Mesenchymal stem cell (in vitro differentiated cells and primary cell): ENCODE results near the gene PDE6H.

ENCODE experiments used
- DNase-seq: peaks from one replicate; pipeline ENCODE4 v3.0.0-alpha.2; 2013
- H2AFZ ChIP-seq: one replicate; pipeline ENCODE4 v1.6.1; 2013; ENCODE audit warnings: low read depth, mild to moderate bottlenecking, control low read depth, inconsistent platforms, low read length, moderate library complexity
- H2AK5ac ChIP-seq: 2 replicates; pipeline ENCODE4 v1.6.1; 2013; ENCODE audit warnings: low read length, moderate library complexity, mild to moderate bottlenecking, inconsistent platforms; ENCODE audit not compliant: severe bottlenecking
- H2BK120ac ChIP-seq: one replicate; pipeline ENCODE4 v1.6.1; 2013; ENCODE audit warnings: low read depth, mild to moderate bottlenecking, inconsistent platforms, low read length, moderate library complexity
- H2BK12ac ChIP-seq, 2 experiments: one replicate each; pipeline ENCODE4 v1.6.1; 2013; ENCODE audit warnings: inconsistent platforms in 2 of 2, low read length in 2 of 2, mild to moderate bottlenecking in 2 of 2, moderate library complexity in 2 of 2, control low read depth in 1 of 2
- H2BK15ac ChIP-seq: one replicate; pipeline ENCODE4 v1.6.1; 2013; ENCODE audit warnings: mild to moderate bottlenecking, low read depth, inconsistent platforms; ENCODE audit not compliant: poor library complexity, severe bottlenecking
- H2BK5ac ChIP-seq: 2 replicates; pipeline ENCODE4 v1.6.1; 2013; ENCODE audit warnings: low read depth, mild to moderate bottlenecking, low read length, control low read depth, inconsistent platforms; ENCODE audit not compliant: poor library complexity, severe bottlenecking
- H3K14ac ChIP-seq, 2 experiments: one replicate each; pipeline ENCODE4 v1.6.1; 2013; ENCODE audit warnings: inconsistent platforms in 2 of 2, low read length in 2 of 2, control low read depth in 1 of 2, mild to moderate bottlenecking in 1 of 2, moderate library complexity in 1 of 2
- H3K18ac ChIP-seq, 2 experiments: one replicate each; pipeline ENCODE4 v1.6.1; 2013; ENCODE audit warnings: inconsistent platforms in 2 of 2, low read length in 2 of 2, control low read depth in 1 of 2, low read depth in 1 of 2, mild to moderate bottlenecking in 1 of 2
- H3K23ac ChIP-seq, 2 experiments: one replicate each; pipeline ENCODE4 v1.6.1; 2013; ENCODE audit warnings: inconsistent platforms in 2 of 2, low read length in 2 of 2, mild to moderate bottlenecking in 2 of 2, moderate library complexity in 2 of 2, control low read depth in 1 of 2
- H3K27ac ChIP-seq: 2 replicates; pipeline ENCODE4 v1.5.1; 2013; ENCODE audit warnings: mild to moderate bottlenecking, moderate library complexity, low read length, control low read depth, inconsistent platforms; ENCODE audit not compliant: poor library complexity, severe bottlenecking
- H3K27me3 ChIP-seq, 2 experiments: 2 replicates each; pipeline versions ENCODE4 v1.6.1 to v1.7.0; 2013; ENCODE audit warnings: low read length in 2 of 2, mild to moderate bottlenecking in 2 of 2, moderate library complexity in 2 of 2, control low read depth in 1 of 2, inconsistent platforms in 1 of 2; ENCODE audit not compliant: control insufficient read depth in 1 of 2, insufficient read depth in 1 of 2
- H3K36me3 ChIP-seq, 2 experiments: 2 replicates each; pipeline versions ENCODE4 v1.6.1 to v1.7.0; 2013; ENCODE audit warnings: low read length in 2 of 2, control low read depth in 1 of 2, inconsistent platforms in 1 of 2, low read depth in 1 of 2, mild to moderate bottlenecking in 1 of 2; ENCODE audit not compliant: insufficient read depth in 2 of 2, control insufficient read depth in 1 of 2
- H3K4ac ChIP-seq, 2 experiments: one replicate each; pipeline ENCODE4 v1.6.1; 2013; ENCODE audit warnings: inconsistent platforms in 2 of 2, low read length in 2 of 2, mild to moderate bottlenecking in 2 of 2, moderate library complexity in 2 of 2, control low read depth in 1 of 2, low read depth in 1 of 2
- H3K4me1 ChIP-seq: 2 replicates; pipeline ENCODE4 v1.6.1; 2013; ENCODE audit warnings: low read depth, low read length, control low read depth; ENCODE audit not compliant: control insufficient read depth, insufficient read depth
- H3K4me2 ChIP-seq: 2 replicates; pipeline ENCODE4 v1.6.1; 2013; ENCODE audit warnings: low read length, mild to moderate bottlenecking, inconsistent platforms; ENCODE audit not compliant: poor library complexity, severe bottlenecking
- H3K4me3 ChIP-seq, 2 experiments: 2 replicates each; pipeline versions ENCODE4 v1.5.1 to v1.7.0; 2013; ENCODE audit warnings: low read length in 2 of 2, mild to moderate bottlenecking in 2 of 2, control low read depth in 1 of 2, low read depth in 1 of 2; ENCODE audit not compliant: insufficient read depth in 1 of 2
- H3K79me1 ChIP-seq: replicated peaks from 2 replicates; pipeline ENCODE4 v1.6.1; 2013; ENCODE audit warnings: mild to moderate bottlenecking, control low read depth, low read length, inconsistent platforms; ENCODE audit not compliant: poor library complexity, severe bottlenecking
- H3K9ac ChIP-seq: 2 replicates; pipeline ENCODE4 v1.7.0; 2013; ENCODE audit warnings: mild to moderate bottlenecking, low read length, moderate library complexity
- H3K9me3 ChIP-seq: 2 replicates; pipeline ENCODE4 v1.7.0; 2013; ENCODE audit warnings: mild to moderate bottlenecking, low read length; ENCODE audit not compliant: control insufficient read depth
- H4K8ac ChIP-seq: one replicate; pipeline ENCODE4 v1.6.1; 2013; ENCODE audit warnings: inconsistent platforms, mild to moderate bottlenecking, low read length, moderate library complexity
- H4K91ac ChIP-seq: one replicate; pipeline ENCODE4 v1.6.1; 2013; ENCODE audit warnings: mild to moderate bottlenecking, low read length, inconsistent platforms
- WGBS: methylation state at CpG from one replicate; pipeline ENCODE4 v1.1.7; 2013; ENCODE audit warnings: mixed read lengths; 5-methylcytosine and 5-hydroxymethylcytosine counted together

Gene PDE6H

DNA sequence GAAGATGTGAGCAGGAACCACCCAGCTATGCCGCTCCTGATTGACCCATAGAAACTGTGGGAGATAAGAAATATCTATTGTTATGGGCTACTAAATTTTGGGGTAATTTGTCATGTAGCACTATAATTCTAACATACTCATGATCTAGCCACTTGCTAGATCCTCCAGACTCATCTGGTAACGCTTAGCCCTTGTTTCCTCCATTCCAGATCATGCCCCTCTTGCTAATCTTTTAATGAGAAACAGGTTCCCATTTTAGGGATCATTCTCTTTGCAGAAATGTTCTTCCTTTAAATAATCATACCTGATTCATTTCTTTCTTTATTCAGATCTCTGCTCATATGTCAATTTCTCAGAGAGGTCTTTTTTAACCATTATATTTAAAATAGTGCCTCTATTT, 7.6 kb upstream of the PDE6H start:
- H3K27ac ChIP-seq: no peak overlapping the region
- no peaks in the 10 kb centered on the region for H3K27me3 ChIP-seq
- H3K79me1 ChIP-seq: no peaks in the 10 kb centered on the region
- H2BK15ac ChIP-seq: no peak overlapping the region
- H2BK120ac ChIP-seq: no peak overlapping the region
- no peak overlapping the region for H4K8ac ChIP-seq
- no peak overlapping the region for H3K4ac ChIP-seq
- H4K91ac ChIP-seq: no peak overlapping the region
- H3K18ac ChIP-seq: no peak overlapping the region
- H2AFZ ChIP-seq: no peak overlapping the region
- no peak overlapping the region for H3K9ac ChIP-seq
- peaks cover 4% of the 10 kb centered on the region for H3K4me1 ChIP-seq
- H3K14ac ChIP-seq: no peak overlapping the region
- H3K9me3 ChIP-seq: no peaks in the 10 kb centered on the region
- no peak overlapping the region for H2BK12ac ChIP-seq
- no peak overlapping the region for H2BK5ac ChIP-seq
- DNase-seq: no peak
- no peak overlapping the region for H3K23ac ChIP-seq
- H3K4me2 ChIP-seq: no peak overlapping the region
- H2AK5ac ChIP-seq: no peak overlapping the region
- no peak overlapping the region for H3K4me3 ChIP-seq
- 90% methylated on average over 1 of the region's 2 CpGs for WGBS
- H3K36me3 ChIP-seq: no peaks in the 10 kb centered on the region

DNA sequence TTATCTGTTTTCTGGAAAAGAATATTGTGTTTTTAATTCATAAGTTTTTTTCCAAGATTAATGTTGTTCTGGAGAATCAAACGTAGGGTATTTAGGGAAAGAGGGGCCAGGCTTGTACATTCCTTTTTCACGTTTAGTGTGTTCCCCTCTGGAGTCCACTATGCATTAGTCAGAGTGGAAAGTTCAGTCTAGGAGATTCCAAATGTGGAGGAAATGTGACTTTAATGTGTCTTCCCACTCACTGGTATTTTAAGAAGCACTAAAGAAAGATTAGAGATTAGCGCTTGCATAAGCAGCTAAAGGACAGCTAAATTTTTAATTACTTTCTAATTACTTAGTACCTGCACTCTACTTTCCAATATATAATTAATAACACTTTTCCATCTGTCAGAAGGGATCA, 4.4 kb upstream of the PDE6H start:
- 52% methylated on average over 3 of the region's 3 CpGs for WGBS
- Histone ChIP-seq H2BK12ac (no peak overlapping the region), H2AFZ (no peak overlapping the region), H4K91ac (no peak overlapping the region), H3K4me3 (no peak overlapping the region), H4K8ac (no peak overlapping the region), H3K27ac (no peak overlapping the region), H2BK5ac (no peak overlapping the region), H3K18ac (no peak overlapping the region), H3K23ac (no peak overlapping the region), H2AK5ac (no peak overlapping the region), H3K9me3 (no peaks in the 10 kb centered on the region), H3K4ac (no peak overlapping the region), H3K36me3 (no peaks in the 10 kb centered on the region), H2BK120ac (no peak overlapping the region), H3K14ac (no peak overlapping the region), H2BK15ac (no peak overlapping the region), H3K4me1 (no peaks in the 10 kb centered on the region), H3K79me1 (no peaks in the 10 kb centered on the region), H3K27me3 (no peaks in the 10 kb centered on the region), H3K9ac (no peak overlapping the region), H3K4me2 (no peak overlapping the region)
- no peak for DNase-seq

DNA sequence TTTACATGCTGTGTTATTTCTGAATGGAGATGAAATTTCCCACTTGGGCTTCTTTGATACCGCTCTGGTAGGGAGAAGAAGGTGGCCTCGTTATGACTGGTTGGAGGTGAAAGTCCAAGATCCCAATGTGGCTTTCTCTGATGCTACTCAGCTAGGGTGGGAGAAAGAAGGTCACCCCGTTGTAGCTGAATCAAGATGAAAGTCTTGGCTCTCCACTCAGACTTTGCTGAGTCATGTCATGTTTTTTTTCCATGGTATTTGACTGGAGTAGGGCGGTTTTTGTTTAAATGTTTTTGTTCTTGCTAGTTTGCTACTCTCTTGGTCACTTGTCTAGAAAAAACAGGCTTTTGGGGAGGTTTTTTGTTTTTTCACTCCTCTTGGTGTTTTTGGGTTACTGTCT, 2.4 kb upstream of the PDE6H start:
- Histone ChIP-seq H3K79me1 (no peaks in the 10 kb centered on the region), H3K27me3 (no peaks in the 10 kb centered on the region), H3K9ac (no peak overlapping the region), H2BK15ac (no peak overlapping the region), H4K91ac (no peak overlapping the region), H3K27ac (no peak overlapping the region), H3K36me3 (no peaks in the 10 kb centered on the region), H3K9me3 (no peaks in the 10 kb centered on the region), H3K14ac (no peak overlapping the region), H2BK12ac (no peak overlapping the region), H3K23ac (no peak overlapping the region), H3K4me3 (no peak overlapping the region), H3K4me1 (no peaks in the 10 kb centered on the region), H3K18ac (no peak overlapping the region), H2BK120ac (no peak overlapping the region), H3K4me2 (no peak overlapping the region), H2AK5ac (no peak overlapping the region), H2AFZ (no peak overlapping the region), H2BK5ac (no peak overlapping the region), H4K8ac (peak overlapping the region; percentile 3), H3K4ac (no peak overlapping the region)
- 59% methylated on average over 4 of the region's 4 CpGs for WGBS
- DNase-seq: peak; percentile 29

DNA sequence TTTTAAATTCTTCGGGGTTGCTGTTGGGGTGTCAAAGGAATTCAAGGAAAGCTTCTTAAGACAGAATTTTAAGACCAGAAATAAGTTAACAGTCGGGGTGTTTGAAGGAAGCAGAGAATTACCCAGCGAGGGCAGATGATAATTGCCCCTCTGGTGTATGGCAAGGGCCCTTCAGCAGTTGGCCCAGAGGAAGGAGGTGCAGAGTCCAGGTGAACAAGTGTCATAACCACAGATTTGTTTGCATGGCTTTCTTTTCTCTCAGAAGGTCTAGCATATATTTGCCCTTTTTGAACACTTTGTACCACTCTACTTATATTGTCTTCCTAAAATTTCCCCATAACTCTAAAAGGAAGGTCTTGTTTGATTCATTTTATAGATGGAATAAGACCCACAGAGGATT, 1.8 kb downstream of the PDE6H start:
- Histone ChIP-seq H2AK5ac (no peak overlapping the region), H3K36me3 (no peaks in the 10 kb centered on the region), H3K27me3 (no peaks in the 10 kb centered on the region), H2BK5ac (no peak overlapping the region), H3K79me1 (no peaks in the 10 kb centered on the region), H3K14ac (no peak overlapping the region), H3K23ac (no peak overlapping the region), H3K4me1 (no peaks in the 10 kb centered on the region), H2BK15ac (no peak overlapping the region), H3K4ac (no peak overlapping the region), H3K4me3 (no peak overlapping the region), H4K8ac (no peak overlapping the region), H3K9me3 (no peaks in the 10 kb centered on the region), H2BK12ac (no peak overlapping the region), H2AFZ (no peak overlapping the region), H2BK120ac (no peak overlapping the region), H3K9ac (no peak overlapping the region), H3K4me2 (no peak overlapping the region), H4K91ac (no peak overlapping the region), H3K27ac (no peak overlapping the region), H3K18ac (no peak overlapping the region)
- WGBS: 89% methylated on average over 3 of the region's 3 CpGs
- DNase-seq: no peak
